Stimulated activated CD4-positive, alpha-beta T cell treated with anti-CD3 and anti-CD28 coated beads, Interleukin-12 subunit alpha, Interleukin-12 subunit beta, amount 100 ng/mL, for 24 hours (primary cell): ENCODE measurements around the gene SIGLEC1.

Source experiments
- DNase-seq, 2 experiments: peaks; one replicate each; pipeline ENCODE4 v3.0.0-alpha.2; 2020; ENCODE audit warnings: low read depth in 2 of 2

SIGLEC1 gene

DNA sequence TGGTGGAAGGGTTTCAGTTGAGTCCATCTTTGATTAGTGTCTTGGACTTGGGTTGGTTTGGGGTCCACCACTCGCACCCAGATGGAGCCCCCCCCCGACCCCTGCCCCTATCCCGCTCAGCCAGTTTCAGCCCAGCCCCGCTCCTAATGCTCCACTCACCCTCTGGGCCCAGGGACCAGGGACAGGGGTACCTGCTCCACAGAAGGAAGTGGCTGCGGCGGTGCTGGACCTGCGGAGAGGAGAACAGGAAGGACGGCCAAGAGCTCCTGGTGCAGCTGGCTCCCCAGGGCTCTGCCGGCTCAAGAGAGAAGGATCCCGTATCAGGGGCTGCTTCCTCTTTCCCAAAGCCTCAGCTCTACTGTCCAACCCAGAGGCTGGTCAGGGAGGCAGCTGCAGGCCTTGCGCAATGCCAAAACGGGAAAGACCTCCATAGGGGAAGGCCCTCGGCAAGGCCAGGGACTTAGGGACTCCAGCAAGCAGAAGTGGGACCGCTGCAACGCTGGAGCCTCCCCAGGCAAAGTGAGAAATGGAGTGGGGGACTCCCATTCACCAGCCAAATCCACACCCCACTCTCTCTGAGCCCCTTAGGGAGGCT lies at the start of gene SIGLEC1:
TSS of gene SIGLEC1 (minus strand) at position 322 of the 595 bp plus-strand sequence. CDS start 5,472 bp downstream, outside the sequence.
- no peak for DNase-seq

DNA sequence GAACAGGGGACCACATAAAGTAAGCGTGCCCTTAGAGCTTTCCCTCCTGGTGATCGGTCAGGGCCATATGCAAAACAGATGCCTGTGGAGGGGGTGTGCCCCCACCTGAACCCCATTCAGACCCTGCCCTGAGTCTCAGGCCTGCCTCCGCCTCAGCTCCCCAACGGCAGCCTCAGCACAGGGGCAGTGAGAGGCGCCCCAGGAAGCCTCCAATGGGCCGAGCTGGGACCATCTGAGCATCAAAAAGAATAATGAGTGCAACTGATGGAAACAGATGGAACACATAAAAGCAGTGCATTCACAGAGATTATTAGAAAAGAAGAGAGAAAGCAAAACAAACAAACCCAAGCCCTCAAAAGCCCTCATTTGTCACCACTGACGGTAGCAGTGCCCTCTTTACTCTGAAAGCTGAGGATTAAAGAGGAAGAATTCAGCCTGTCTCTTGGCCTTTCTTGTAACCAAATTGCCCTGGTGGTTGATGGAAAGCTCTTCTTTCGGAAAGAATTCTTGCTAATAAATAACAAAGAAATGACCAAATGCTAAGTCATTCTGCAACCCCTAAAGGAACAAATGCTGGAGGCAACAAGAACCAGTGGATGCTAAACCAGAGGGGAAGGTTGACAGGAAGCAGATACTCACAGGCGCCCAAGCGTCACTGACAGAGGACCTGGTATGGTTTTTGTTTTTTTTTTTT lies 48.4 kb upstream of the SIGLEC1 start:
- DNase-seq, result no peak

DNA sequence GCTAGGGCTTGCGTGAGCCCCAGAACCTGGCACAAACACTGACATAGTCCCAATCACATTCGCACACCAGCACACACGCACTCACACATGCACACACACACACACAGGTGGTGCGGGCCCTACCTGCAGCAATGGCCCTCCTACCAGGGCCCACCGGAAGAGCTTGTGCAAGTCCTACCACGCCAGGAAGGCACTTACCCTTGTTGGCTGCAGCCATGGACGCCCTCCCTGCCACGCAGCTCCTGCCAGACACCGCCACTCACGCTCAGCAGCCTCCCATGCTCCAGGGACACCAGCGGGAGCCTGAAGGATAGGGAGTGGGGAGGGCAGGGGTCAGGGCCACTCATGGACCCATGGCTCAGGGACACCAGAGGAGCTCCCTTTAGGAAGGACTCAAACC lies 47.5 kb upstream of the SIGLEC1 start:
- no peak for DNase-seq

DNA sequence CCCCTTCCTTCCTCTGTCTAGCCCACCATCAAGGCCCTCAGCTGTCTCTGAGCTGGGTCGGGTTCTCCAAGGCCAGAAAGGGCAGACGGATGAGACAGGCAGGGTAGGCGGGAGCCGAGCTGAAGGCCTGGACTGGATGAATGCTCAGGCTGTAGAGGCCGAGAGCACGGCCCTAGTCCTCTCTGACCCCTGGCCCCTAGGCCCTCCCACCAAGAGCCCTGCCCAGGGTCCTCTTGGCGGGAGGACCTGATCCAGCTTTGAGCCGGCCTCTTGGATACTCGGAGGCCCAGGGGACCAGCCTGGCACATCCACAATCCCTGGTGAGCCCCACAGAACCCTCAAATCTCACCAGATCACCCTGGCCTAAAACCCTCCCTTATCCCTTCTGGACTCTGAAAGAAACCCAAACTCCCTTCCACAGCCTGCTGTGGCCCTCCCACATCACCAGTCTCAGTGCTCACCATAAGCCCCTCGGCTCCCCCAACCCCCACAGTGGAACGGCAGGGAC lies 47.0 kb upstream of the SIGLEC1 start:
- no peak for DNase-seq

DNA sequence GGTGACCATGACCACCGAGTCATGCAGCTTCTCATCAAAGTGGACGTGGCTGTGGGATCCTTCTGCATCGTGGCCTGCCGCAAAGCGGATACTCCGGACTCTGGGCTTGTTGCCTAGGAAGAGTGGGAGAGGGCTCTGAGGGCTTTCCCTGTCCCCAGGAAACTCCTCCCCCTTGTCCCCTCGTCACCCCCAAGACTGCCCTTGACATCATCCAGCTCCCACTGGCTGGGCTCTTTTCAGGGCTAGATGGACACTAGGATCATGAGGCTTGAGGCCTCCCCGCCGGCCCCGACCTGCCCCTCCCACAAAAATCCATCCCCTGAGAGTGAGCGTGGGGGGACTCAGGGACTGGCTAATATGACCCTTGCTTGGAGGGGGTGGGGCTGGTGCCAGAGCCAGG lies 46.2 kb upstream of the SIGLEC1 start:
- no peak for DNase-seq

DNA sequence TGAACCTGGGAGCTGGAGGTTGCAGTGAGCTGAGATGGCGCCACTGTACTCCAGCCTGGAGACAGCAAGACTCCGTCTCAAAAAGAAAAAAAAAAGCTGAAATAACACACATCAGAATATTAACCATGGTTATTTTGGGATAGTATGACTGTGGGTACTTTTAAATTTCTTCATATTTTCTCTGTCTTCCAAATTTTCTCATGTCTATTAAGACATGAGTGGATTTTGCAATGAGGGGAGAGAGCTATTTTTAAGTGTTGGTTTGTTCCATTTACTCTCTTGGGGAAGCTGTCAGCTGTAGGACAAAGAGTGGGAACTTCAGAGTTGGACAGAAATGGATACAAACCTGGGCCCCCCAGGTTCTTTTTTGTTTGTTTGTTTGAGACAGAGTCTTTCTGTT lies 44.9 kb upstream of the SIGLEC1 start:
- DNase-seq, result no peak

DNA sequence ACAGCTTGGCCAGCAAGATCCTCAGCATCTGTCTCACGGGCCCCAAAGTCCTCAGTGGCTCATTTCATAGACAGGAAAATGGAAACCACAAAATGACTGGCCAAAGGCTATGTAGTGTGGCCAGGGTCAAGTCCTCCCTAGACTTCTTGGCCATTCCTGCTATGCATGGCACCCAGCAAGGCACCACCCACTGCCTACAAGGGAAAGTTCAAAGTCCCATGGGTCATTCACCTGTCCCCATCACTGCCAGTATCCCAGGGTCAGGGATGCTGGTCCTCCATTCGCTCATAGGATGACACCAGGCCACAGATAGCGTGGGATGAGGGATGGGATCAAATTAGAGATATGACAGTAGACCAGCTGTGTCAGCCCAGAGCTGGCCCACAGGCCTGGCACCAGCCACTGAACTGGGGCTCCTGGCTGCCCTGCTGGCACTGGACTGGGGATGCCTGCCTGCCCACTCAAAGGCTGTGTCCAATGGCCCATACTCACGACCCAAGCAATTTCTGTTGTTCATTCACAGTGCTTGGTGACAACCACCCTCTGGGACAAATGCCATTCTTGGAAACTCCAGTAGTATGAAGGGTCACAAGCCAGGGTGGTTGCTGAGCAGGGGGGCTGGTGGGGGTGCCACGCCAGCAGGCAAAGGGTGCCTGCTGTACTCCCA lies 43.5 kb upstream of the SIGLEC1 start:
- DNase-seq, result no peak

DNA sequence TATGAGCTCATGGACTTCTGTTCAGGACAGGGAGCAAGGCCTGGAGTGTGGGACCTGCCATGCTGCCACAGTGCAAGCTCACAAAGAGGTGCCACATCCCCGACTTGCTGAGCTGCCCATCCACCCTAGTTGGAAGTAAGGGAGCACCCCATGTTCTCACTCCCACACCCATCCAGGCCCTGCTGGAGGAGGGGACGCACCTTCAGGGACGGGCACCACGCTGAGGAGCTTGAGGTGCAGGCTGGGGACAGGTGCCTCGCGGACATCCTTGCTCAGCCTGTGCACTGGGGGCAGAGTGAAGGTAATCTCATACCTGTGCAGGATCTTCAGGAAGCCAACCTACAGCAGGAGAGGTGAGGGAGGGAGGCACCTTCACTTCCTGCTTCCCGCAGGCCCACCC lies 42.9 kb upstream of the SIGLEC1 start:
- no peak for DNase-seq

DNA sequence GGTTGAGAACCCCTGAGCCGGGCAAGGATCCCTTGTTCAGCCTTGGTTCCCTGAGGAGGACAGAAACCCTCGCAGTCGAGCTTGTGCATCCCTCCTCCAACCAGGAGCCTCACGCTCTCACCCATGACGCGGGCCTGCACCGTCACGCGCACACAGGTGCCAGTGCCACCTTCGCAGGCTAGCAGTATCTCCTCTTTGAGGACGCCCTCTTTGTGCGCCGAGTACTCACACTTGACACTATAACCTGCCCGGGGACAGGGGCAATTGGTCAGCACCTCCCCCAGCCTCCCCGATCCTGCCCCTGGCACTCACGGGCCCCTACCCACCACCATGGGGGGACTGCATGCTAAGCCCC lies 41.9 kb upstream of the SIGLEC1 start:
- no peak for DNase-seq

DNA sequence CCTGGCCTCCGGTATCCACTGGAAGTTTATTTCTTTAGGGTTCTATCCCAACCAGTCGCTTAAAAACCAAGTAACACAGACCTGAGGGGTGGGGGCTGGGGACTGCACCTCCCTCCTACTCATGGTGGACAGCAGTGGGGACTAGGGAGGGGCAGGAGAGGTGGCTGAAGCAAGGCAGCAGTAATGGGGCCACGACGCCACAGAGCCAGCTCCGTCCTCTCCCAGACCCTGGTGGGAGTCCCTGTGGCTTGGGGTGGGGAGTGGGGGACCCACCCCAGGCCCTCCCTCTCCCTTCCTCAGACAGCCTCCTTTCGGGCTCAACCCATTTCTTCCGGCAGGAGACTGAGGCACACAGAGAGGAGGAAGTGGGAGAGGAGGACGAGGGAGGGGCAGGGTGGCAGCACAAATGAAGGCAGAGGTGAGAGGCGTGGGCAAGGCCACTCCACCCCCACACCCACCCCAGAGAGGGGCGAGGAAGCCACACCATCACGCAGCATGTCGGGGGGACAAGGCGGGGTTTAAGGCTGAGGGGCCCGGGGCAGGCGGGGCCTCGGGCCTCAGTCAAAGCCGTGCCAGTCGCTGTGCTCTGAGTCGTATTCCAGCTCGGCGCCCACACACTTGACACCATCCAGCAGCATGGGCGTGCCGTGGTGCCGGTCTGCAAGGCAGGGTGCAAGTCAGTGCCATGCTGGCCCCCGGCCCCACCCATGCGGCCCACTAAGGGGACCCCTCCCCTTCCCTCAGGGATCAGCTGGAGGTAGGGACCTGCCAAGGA lies 41.3 kb upstream of the SIGLEC1 start:
- no peak for DNase-seq

DNA sequence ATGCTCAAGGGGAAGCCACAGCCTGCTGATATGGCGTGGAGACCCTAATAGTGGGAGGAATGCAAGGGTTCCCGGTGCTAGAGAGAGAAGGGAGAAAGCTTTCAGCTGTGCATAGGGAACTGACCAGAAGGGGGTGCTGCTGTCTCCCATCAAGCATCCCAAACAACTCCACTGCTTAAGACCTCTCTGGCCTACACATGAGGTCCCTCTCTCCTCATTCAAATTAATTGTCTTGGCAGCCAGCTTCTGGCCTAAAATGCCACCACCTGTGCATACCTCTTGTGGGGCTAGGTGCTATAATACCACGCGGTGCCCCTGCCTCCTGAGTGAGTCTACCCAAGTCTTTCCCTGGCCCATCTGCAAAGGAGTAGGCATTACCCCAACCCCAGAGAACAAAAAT lies 40.7 kb upstream of the SIGLEC1 start:
- DNase-seq, result peak in 1 of 2 experiments; percentile 49

DNA sequence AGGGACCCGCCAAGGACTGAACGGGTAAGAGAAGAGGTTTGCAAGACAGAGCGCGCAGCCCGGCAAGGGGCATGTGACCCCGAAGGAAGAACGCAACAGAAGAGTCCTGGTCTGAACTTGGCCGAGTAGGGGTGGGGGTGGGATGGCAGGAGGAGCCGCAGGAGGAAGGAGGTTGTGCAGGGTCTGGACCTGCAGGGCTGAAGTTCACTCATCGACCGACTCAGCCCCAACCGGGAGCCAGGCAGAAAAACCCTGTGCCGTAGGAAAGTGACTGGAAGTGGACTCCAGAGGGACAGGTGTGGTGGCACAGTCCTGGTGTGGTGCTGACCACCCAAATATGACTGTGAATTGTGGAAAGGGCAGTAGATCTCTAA lies 40.0 kb upstream of the SIGLEC1 start:
- DNase-seq, result no peak

DNA sequence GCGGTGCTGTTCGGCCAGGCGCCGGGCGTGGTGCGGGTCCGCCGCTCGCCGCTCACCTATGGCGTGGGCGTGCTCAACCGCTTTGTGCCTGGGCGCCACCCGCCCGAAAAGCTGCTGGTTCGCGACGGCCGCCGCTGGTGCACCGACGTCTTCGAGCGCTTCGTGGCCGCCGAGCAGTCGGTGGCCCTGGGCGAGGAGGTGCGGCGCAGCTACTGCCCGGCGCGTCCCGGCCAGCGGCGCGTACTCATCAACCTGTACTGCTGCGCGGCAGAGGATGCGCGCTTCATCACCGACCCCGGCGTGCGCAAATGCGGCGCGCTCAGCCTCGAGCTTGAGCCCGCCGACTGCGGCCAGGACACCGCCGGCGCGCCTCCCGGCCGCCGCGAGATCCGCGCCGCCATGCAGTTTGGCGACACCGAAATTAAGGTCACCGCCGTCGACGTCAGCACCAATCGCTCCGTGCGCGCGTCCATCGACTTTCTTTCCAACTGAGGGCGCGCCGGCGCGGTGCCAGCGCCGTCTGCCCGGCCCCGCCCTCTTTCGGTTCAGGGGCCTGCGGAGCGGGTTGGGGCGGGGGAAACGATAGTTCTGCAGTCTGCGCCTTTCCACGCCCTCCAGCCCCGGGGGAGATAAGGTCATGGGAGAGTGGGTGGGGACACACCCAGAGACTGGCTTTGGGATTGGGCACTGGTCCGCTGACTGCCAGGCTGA lies 39.4 kb upstream of the SIGLEC1 start:
- DNase-seq, result peak in 1 of 2 experiments; percentile 40

DNA sequence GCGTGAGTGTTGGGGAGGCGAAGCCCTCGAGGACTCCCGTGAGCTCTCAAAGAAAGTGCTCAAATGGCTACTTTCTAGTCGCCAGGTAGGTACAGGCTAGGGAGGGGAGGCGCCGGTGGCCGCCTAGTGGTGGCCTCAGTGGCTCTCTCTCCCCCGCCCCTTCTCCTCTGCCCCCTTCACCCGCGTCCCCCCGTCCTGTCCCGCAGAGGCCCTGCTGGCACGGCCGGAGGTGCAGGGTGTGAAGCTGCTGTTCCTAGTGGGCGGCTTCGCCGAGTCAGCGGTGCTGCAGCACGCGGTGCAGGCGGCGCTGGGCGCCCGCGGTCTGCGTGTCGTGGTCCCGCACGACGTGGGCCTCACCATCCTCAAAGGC lies 38.9 kb upstream of the SIGLEC1 start:
- DNase-seq, result no peak

DNA sequence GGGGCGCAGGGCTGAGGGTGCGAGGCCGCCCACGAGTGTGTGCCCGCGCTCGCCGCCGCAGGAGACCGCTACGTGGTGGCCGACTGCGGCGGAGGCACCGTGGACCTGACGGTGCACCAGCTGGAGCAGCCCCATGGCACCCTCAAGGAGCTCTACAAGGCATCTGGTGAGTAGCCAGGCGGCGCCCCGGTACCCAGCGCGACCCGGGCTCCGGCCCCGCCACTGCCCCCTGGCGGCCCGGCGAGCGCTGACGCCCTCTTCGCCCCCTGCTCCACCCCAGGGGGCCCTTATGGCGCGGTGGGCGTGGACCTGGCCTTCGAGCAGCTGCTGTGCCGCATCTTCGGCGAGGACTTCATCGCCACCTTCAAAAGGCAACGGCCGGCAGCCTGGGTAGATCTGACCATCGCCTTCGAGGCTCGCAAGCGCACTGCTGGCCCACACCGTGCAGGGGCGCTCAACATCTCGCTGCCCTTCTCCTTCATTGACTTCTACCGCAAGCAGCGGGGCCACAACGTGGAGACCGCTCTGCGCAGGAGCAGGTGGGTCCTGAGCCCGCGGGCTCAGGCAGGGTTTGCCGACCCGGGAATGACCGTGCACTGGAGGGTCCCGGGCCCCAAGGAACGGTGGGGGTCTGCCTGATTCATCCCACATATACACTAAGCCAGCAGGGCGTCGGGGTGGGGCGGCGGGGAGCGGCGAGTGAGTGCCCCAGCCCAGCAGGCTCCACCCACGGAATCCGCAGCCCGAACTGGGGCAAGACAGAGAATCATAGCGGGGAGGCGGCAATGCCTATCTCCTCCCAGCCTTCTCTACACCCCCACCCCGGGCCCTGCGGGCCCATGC lies 37.5 kb upstream of the SIGLEC1 start:
- peak in 1 of 2 experiments; percentile 23 for DNase-seq

DNA sequence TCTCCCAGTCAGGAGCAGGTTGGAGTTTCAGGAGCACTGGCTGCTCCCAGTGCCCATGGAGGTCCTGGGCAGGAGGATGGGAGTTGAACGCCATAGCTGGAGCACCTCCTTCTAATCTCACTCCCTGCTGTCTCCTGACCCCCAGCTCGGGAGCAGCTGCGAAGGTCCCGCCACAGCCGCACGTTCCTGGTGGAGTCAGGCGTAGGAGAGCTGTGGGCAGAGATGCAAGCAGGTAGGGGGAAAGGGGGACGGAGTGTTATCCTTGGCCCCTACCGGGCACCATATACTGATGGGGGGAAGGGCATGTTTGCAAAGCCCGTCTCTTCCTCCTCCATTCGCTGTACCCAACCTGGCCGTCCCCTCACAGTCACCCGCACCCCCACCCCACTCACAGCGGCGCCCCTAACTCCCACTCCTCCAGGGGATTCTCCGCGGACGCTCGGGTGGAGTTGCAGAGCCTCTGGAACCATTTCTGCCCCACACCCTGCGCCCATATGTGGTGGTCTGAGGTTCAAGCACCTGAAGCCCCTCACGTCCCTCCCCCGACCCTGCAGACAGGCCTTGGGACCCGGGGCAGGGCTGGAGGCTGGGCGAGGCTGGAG lies 36.8 kb upstream of the SIGLEC1 start:
- DNase-seq, result no peak

DNA sequence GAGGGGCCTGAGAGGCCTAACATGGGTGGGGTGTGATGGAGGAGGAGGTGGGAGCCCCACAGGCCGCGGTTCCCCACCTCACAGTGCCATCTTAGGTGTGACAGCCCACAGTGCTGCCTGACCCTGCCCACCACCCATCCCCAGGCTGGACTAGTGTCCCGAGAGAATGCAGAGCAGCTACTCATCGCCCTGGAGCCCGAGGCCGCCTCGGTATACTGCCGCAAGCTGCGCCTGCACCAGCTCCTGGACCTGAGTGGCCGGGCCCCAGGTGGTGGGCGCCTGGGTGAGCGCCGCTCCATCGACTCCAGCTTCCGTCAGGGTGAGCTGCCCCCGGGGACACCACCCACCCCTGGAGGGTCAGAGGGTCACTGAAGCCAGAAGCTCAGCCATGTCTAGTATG lies 35.7 kb upstream of the SIGLEC1 start:
- no peak for DNase-seq

DNA sequence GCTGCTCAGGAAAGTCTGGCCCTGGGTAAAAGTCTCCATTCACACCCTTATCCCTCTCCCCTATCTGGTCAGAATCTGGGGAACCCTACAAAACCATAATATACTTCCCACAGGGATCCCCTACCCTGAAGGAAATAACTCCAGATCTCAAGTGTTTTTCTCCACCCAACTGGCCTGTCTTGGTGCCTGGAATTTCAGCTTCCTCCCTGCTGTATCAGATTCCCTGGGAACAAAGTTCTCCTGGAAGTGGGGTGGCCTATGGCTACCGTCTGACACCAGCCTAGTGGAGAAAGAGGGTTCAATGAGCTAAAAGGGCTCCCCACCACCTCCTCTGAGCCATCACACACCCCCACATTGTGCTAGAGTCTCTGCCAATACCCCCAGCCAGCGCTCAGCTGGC lies 35.1 kb upstream of the SIGLEC1 start:
- DNase-seq, result no peak

DNA sequence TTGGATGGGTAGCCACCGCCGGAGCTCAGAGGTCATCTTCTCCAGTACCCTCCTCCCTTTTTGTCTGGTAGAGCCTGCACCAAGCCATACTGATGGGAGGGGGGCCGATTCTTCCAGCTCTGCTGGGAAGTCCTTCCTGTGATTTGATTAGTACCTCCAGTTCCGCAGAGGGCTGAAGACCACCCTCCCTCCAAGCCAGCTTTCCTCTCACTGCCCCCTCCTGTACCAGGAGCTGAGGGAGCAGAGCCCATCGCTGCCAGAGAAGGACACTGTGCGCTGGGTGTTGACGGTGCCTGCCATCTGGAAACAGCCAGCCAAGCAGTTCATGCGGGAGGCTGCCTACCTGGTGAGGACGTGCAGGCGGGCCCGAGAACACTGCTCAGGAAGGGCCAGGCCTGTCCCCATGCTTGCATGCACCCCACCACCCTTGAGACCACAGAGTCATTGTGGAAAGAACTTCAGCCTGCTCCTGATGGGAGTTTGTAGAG lies 33.3 kb upstream of the SIGLEC1 start:
- no peak for DNase-seq
